Measurements from ENCODE around the gene MXRA7.
"Not testable (repeated sequence)": the region's sequence is repeated elsewhere in the genome, so short reads cannot be mapped to it uniquely, and the experiment has no call there.

The MXRA7 gene, protein sequence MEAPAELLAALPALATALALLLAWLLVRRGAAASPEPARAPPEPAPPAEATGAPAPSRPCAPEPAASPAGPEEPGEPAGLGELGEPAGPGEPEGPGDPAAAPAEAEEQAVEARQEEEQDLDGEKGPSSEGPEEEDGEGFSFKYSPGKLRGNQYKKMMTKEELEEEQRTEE

DNA sequence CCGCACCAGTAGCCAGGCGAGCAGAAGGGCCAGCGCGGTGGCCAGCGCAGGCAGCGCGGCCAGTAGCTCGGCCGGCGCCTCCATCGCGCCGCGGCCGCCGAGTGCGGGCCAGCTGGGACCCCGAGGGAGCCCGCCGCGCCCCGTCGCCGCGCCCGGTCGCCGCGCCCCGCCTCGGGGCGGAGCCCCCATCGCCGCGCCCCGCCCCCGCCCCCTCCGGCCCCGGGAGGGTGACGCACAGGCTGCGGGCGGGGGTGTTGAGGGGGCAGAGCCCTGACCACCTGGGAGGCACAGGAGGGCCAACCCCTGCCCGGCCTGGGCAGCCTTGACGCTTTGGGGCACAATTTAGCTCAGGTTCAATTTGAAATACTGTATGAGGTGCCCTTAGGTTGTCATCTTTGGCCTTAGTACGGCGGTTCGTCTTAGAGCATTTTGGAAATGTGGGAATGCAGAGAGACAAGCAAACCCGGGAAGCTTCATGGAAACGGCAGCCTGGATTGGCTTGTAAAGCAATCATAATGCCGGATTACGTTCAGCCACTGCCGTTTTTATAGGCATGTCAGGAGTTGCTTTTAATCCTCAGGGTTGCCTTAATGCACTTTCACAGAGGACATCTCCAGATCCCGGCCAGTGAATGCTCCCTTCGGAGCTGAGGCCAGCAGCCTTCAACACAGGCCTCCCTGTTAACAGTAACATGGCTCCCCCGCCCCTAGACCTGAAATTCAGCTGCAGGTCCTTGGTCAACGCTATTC lies at the start of gene MXRA7:
Gene MXRA7 (minus strand): TSS at position 103 of the 749 bp plus-strand sequence. CDS start 19 bp downstream, at position 84.
- no peak for DNase-seq (ENCODE audit: low read depth)

DNA sequence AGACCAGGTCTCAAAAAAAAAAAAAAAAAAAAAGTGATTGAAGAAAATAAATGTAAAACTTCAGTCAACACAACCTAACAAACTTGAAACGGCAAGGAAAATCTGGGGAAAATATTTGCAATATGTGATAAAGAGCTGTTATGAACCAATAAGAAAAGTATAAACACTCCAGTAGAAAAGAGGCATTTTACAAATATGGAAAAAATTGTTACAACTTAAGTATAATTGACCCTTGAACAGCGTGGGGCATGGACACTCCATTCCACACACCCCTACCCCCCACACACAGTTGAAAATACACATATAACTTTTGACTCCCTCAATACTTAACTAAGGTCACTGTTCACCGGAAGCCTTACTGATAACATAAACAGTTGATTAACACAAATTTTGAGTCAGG lies 47.8 kb upstream of the MXRA7 start:
- DNase-seq (ENCODE audit: low read depth), result no peak

DNA sequence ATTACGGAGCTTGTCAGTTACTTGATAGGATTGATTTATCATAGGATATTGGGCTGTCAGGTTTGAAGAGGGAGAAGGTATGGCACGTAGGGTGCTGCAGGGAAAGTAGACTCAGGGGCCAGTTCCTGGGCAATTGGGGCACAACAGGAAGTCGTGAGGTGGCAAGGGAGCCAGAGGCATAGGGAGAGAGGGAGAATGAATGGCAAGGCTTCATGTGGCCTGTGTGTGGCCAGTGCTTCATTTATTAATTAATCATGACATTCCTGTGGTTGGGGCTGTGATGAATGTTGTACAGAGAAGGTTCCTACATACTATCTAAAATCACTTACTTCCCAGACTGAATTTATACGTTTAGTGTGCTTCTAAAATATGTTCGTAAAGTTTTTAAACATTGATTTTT lies 46.5 kb upstream of the MXRA7 start:
- no peak for DNase-seq (ENCODE audit: low read depth)

DNA sequence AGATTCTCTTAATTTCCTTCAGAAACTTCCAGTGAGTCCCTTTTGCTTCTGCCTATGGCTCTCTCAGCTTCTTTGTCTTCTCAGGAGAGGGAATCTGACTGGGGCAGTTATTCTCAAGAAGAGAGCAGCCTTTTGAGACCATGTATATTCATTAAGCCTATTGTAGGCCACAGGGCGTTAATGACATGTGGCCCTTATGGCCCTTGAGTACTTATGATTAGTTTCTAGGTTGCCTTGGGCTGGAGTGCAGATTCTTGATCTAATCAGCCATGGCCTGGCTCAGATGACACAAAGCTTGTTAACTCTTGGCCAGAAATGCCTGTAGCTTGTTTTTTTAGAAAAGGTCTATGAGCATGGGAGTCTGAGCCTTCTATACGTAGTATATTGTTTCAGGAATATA lies 44.5 kb upstream of the MXRA7 start:
- no peak for DNase-seq (ENCODE audit: low read depth)

DNA sequence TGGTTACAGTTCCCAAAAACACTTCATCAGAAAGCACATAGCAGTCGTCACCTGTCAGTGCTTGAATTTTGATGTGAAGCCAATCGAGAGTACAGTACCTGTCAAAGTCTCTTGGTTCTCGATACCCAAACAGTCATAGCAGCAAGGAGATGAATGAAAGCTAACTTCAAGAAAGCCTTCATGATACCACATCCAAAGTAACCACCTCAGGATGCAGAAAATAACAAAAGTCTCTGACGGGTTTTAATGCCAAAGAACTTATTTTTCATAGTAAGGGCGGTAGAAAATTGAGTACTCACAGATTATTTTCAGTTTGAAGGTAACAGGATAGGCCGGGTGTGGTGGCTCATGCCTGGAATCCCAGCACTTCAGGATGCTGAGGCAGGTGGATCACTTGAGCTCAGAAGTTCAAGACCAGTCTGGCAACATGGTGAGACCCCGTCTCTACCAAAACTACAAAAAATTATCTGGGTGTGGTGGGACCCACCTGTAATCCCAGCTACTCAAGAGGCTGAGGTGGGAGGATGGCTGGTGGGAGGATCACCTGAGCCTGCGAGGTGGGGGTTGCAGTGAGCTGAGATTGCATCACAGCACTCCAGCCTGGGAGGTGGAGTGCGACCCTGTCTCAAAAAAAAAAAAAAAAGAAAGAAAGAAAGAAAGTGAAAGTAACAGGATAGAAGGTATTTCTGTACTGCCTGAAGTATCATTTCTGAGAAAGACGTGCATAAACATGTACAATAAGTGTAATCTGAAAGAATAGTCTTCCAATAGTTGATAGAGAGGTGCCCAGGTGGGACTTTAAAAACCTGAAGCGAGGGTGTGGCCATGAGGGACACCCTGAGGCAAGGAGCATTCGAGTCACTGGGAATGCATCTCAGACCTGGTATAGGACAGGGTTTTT lies 42.5 kb upstream of the MXRA7 start:
- no peak for DNase-seq (ENCODE audit: low read depth)

DNA sequence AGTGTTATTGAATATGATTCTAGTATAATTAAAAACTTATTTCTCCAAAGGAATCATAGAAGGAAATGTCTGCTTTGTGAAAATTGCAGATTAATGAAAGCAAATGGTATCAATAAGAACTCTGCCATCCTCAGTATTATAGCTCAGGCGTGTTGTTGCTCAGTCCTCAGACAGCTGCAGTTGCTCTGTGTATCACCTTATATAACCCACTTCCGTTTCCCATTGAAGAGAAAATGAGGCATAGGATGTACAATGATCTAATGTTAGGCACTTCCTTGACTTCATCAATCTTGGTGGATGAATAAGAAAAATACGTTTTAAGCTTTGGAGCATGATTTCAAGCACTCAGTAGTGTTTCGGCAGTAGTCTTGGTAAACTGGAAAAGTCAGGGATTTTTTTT lies 41.2 kb upstream of the MXRA7 start:
- DNase-seq (ENCODE audit: low read depth), result no peak

DNA sequence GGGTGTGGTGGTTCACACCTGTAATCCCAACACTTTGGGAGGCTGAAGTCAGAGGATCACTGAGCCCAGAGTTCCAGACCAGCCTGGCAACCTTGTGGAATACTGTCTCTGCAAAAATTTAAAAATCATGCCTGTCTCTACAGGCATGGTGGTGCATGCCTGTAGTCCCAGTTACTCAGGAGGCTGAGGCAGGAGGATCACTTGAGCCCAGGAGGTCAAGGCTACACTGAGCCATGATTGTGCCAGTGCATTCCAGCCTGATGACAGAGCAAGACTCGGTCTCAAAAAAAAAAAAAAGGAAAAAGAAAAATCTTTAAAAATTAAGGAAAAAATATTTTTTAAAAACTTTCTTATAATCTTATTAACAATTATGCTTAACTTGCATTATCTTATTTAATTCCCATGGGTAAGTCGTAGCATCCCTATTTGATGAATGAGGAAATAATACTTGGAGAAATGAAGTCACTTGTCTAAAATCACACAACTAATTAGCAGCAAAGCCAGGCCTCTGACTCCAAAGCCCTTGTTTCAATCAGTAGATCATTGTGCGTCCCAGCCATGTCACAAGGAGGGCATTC lies 40.7 kb upstream of the MXRA7 start:
- DNase-seq (ENCODE audit: low read depth), result no peak

DNA sequence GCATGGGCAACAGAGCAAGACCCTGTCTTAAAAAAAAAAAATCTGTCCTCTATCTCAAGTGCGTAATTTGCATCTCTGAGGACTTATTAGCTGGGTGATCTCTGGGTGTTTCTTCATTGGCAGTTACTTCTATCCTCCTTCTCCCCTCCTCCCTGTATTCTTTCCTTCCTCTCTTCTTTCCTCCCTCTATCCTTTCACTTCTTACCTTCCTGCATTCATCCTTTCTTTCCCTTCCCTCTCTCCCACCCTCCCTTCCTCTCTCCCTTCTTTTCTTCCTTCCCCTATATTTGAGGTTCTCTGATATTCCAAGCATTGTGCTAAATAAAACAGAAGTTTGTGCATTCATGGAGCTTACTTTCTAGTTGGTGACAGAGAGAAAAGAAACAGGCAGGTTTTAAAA lies 37.9 kb upstream of the MXRA7 start:
- DNase-seq (ENCODE audit: low read depth), result no peak

DNA sequence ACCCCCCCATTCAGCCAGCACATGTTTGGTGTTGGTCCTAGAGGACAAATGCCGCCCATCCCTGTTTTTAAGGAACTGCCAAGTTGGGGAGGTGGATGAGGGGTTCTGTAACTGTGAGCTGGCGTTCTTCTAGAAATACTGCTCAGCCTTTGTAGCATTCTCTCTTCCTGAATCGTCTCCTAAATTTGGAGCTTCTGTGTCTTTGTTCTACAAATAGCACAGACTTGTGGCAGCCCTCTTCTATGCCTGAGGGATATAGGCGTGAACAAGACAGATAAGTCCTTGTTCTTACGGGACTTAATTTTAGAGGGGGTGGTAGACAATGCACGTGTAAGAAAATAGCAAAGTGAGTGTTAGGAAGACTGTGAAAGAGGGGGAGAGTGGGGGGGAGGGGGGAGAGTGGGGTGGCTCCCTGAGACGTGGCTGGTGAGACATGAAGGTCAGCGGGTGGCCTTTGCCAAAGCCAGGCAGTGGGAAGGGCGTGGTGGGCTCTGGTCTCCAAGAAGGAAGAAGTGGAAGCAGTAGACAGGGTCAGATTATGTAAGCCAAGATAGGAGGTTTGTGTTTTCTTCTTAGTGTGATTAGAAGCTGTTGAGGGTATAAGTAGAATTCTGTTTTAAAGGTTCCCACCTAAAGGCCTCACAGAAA lies 37.1 kb upstream of the MXRA7 start:
- DNase-seq (ENCODE audit: low read depth), result no peak

DNA sequence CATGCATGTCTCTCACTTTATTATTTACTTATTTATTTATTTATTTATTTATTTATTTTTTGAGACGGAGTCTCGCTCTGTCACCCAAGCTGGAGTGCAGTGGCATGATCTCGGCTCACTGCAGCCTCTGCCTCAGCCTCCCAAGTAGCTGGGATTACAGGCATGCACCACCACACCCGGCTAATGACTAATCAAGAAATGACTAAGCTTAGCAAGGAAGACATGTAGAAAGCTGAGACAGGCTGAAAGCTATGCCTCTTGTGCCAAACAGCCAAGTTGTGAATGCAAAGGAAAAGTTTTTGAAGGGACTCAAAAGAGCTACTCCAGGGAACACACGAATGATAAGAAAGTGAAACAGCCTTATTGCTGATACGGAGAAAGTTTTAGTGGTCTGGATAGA lies 35.0 kb upstream of the MXRA7 start:
- DNase-seq (ENCODE audit: low read depth), result not testable (repeated sequence)

DNA sequence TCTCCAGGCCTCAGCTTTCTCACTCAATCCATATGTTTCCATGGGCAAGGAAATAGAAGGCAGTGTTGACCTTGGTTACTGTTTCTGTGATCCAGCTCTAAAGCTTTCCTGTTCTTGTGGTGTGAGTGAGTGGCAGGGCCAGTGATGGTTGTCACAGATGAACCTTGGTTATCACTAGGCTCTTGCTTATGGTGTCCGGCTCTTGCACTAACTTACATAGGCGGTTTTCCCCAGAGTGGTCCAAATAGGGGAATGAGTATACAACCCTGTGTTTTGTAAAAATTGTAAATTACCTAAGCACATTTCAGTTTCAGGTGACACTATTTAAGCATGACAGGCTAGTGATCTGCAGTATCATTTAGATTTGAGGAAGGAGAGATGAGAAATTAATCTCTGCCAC lies 34.0 kb upstream of the MXRA7 start:
- DNase-seq (ENCODE audit: low read depth), result no peak

DNA sequence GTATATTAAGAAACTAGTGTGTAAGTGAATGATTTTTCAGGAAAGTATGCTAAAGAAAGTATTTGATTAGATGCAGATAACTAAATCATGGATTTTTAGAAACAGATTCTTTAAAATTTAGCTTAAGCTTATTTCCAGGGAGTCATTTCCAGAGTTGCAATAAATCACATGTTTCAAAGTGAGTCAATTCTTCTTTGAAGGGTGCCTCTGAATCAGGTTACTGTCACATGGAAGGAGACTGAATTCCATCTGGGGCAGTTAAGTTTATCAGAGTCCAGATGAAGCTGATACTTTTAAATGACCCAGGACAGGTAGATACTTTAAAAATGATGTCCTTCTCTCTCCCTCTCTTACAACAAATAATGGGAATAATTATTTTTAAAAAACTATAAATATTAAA lies 32.2 kb upstream of the MXRA7 start:
- DNase-seq (ENCODE audit: low read depth), result no peak

DNA sequence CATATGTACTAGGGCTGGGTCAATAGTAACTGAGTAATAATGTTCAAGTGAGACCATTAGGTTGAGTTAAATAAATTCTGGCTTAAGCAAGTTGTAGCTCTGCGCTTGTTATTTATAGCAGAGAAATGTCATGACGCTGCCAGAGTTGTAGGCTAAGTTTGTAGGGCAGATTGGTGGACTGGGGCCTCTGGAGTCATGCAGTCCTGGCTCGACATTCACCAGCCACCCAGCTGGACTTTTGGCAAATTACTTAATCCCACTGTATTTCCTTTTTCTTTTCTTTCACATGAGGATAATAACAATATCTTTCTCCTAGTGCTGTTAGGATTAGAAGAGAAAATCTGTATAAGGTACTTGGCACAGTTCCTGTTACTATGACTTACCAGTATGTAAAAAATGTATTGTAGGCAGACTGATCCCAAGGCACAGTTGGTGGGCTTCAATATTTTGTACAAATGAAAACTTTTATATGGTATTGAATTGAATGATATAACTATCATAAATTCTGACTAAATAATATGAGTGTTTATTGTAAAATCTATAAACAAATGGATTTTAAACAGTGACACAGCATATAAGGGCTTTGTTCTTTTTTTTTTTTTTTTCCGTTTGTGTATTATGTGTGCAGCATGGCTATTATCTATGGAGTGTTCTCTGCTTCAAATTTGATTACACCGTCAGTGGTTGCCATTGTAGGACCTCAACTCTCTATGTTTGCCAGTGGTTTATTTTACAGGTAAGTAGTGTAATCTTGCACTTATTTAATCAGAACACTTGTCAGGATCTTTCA lies 29.8 kb upstream of the MXRA7 start:
- DNase-seq (ENCODE audit: low read depth), result no peak

DNA sequence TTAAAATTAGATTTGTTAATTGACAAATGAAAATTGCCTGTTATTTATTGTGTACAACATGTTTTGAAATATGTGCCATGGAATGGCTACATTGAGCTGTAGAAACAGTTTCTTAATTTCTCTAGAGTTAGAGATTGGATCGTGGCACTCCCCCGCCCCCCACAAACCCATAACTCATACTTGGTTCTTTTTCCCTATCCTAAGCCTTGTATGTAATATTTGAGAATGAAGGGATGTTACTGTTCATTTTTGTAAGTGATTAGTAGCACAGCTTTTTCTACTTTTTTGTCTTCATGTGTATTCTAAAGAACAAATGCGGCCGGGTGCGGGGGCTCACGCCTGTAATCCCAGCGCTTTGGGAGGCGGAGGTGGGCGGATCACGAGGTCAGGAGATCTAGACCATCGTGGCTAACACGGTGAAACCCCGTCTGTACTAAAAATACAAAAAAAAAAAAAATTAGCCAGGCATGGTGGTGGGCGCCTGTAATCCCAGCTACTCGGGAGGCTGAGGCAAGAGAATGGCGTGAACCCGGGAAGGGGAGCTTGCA lies 28.9 kb upstream of the MXRA7 start:
- DNase-seq (ENCODE audit: low read depth), result not testable (repeated sequence)

DNA sequence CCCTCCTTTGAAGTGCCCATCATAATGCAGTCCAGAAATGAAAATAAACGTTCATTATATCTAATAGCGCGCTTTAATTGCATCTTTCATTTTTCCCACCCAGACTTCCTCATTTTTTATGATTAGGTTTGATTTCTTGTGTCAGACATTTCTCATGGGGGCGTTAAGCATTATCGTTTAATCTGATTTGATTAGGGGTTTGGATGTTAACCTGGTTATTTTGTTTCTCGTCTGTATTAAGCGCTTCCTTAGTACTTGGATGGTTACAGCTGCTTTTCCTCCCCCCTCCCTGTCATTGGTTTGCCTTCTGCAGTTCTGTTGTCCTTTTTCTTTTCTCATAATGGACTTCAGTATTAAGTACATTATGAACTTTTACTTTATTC lies 27.7 kb upstream of the MXRA7 start:
- DNase-seq (ENCODE audit: low read depth), result no peak

DNA sequence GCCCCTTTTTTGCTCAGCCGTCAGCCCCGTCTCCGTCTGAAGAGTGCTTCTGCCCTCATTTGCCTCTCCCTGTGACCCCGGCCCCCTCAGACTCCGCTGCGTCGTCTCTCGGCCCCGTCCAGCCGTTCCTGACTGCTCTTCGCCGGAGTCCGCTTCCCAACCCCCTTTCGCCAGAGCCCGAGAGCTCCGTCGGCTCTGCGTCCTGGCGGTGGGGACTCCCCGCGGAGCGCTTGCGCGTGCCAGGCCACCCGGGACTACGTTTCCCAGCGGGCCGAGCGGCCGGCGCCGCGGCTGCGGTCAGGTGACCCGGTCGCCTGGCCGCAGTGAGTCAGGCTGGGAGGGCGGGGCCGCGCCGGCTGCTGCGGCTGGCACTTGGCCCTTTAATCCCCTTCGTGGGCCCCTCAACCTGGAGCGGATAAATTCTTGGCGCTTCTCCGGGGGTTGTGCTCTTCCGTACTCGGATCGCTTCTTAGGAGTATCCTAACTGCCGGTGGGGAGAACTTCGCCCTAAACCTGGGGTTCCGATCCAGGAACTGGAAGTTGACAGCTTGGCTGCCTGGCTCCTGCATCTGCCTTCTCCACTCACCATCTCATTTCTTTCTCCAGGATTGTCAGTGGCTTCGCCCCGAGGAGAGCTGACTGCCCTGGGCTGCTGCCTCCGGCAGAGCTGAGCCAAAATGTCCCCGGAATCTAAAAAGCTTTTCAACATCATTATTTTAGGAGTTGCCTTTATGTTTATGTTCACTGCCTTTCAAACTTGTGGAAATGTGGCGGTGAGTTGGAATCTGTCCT lies 27.1 kb upstream of the MXRA7 start, which contains the start of gene MFSD11:
Gene MFSD11 (plus strand): TSS at position 444 of the 792 bp plus-strand sequence. CDS start 234 bp downstream, at position 678.
- peak; percentile 69 for DNase-seq (ENCODE audit: low read depth)

DNA sequence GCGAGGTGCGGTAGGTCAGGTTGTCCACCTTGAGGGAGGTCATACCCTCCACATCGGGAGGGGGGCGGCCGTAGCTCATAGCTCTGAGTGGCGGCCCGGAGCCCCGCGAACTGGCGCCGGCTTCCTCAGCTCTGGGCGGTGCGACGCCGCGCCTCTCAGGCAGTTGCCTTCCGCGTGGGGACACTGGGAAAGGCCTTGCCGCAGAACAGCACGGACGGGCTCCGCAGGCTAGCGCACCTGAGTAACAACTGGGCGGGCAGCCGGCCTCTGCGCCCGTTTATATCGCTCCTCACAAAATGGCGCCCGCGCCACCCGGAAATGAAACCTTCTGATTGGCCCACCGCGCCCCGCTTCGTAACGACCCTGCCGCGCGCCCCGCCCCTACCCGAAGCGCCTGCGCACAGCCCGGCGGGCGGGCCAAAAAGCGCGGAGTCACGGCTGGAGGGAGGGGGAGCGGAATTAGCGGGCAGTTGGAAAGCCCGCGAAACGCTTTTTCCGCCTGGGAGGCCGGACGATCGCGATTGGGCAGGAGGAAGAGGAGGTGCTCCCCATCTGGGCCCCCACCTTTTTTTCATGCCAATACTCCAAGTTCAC lies 26.4 kb upstream of the MXRA7 start, which contains the start of gene SRSF2:
Gene SRSF2 (minus strand): TSS at position 250 of the 594 bp plus-strand sequence. CDS start 171 bp downstream, at position 79.
- DNase-seq (ENCODE audit: low read depth), result peak; percentile 91

DNA sequence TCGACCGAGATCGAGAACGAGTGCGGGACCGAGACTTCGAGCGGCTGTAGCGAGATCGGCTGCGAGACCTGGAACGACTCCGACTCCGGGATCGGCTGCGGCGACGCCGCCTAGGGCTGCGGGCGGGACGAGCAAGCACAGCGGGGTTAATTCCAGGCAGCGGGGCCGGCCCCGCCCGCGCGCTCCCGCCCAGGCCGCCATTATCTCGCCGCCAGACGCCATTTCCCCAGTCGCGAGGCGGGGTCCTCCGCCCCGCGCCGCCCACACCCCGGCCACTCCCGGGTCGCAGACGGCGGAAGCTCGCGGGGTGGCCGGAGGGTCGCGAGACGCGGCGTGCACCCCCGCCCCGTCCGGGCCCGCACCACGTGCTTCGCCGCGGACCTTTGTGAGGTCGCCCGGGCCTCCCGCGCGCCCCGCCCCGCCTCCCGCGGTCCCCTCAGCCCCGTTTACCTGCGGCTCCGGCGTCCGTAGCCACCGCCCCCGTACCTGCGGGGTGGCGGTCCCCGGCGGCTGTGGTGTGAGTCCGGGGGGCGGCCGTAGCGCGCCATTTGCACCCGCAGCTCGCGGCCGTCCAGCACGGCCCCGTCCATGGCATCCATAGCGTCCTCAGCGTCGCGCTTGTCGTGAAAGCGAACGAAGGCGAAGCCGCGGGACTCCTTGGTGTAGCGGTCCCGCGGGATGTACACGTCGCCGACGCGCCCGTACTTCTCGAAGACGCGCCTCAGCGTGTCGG lies 25.8 kb upstream of the MXRA7 start:
- no peak for DNase-seq (ENCODE audit: low read depth)

Data from GM04503 (cell line).